Colonic mucosa (tissue), 4 donors: ENCODE data around the gene ADORA1. TPM values are rescaled to one million over a fixed set of nuclear protein-coding genes. Genes with fewer than 3 reads are reported as not detected.

Experiments used
- DNase-seq: peaks from one replicate; pipeline ENCODE4 v3.0.0-alpha.2; 2020
- H3K27ac ChIP-seq: fragments of 200-600 bp; one replicate; pipeline ENCODE4 v1.8.0; 2021
- H3K27me3 ChIP-seq: fragments of 200-600 bp; one replicate; pipeline ENCODE4 v1.8.0; 2021
- H3K36me3 ChIP-seq: fragments of 200-600 bp; one replicate; pipeline ENCODE4 v1.8.0; 2021
- H3K4me1 ChIP-seq: fragments of 200-600 bp; one replicate; pipeline ENCODE4 v1.8.0; 2021; ENCODE audit warnings: mild to moderate bottlenecking
- H3K4me3 ChIP-seq: fragments of 200-600 bp; one replicate; pipeline ENCODE4 v1.8.0; 2021
- H3K9ac ChIP-seq, 2 donors: one replicate each; pipeline ENCODE4 v1.7.0; 2013; ENCODE audit warnings: control low read depth in 2 of 2, low read depth in 2 of 2, low read length in 2 of 2
- H3K9me3 ChIP-seq: fragments of 200-600 bp; one replicate; pipeline ENCODE4 v1.8.0; 2021
- CTCF ChIP-seq: fragments of 200-600 bp; IDR thresholded peaks from one replicate; pipeline ENCODE4 v1.8.0; 2022; ENCODE audit warnings: antibody characterized with exemption, mild to moderate bottlenecking
- intact Hi-C: fragments of 100-400 bp; cut with DNase I; formaldehyde crosslinking; loops from one replicate; pipeline ENCODE4 v1.14.1; 2022
- total RNA-seq, 2 donors: library from RNA; stranded (reverse); fragmentation: NEBNext Ultra II Directional in 1 of 2; extraction: Animal tissue kit (Norgen Biotek cat#: 25700) in 1 of 2; gene quantifications; one replicate each; pipeline ENCODE4 v1.2.1, GENCODE V29; 2021
- donor health status: healthy.
- donor health status: DM: no; HTN: no; CAD: no.
- donor health status: DM: no; HTN: no; CAD: no.

The ADORA1 gene
- total RNA-seq, 2 donors from 2014 or later, result 0.42 to 1.6 TPM

DNA sequence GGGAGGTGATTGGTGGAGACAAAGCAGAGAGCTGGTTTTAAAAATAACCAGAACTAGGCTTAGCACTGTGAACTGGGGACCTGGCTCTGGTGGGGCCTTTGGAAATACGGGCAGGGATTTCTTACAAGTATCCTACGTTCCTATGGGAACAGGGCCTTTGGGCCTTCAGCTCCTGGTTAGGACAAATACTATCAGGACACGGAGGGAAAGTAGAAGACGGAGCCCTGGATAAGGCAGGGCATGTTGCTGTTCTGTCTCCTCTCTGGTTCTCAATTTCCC, 36.4 kb upstream of the ADORA1 start:
- H3K9me3 ChIP-seq, result no peaks in the 10 kb centered on the region
- H3K4me1 ChIP-seq, result no peaks in the 10 kb centered on the region
- H3K36me3 ChIP-seq, result no peaks in the 10 kb centered on the region
- H3K4me3 ChIP-seq, result no peak overlapping the region
- no peak for TF ChIP-seq CTCF
- no peaks in the 10 kb centered on the region for H3K27me3 ChIP-seq
- no peak for DNase-seq
- H3K9ac ChIP-seq, result no peak overlapping the region
- no peak overlapping the region for H3K27ac ChIP-seq
- intact Hi-C loops, result no loop called here

- TF ChIP-seq CTCF, result no peak
- Histone ChIP-seq H3K27ac (no peak overlapping the region), H3K9ac (no peak overlapping the region), H3K9me3 (no peaks in the 10 kb centered on the region), H3K4me3 (no peak overlapping the region), H3K4me1 (no peaks in the 10 kb centered on the region), H3K27me3 (no peaks in the 10 kb centered on the region), H3K36me3 (no peaks in the 10 kb centered on the region)
- no peak for DNase-seq
- intact Hi-C loops, result no loop called here
These were observed 35.7 kb upstream of the ADORA1 start for GRCh38 chr1:203091761-203092330.

GRCh38 chr1:203093754-203094410, 33.6 kb upstream of the ADORA1 start:
- Histone ChIP-seq H3K36me3 (no peaks in the 10 kb centered on the region), H3K9me3 (no peaks in the 10 kb centered on the region), H3K4me1 (no peaks in the 10 kb centered on the region), H3K27ac (no peak overlapping the region), H3K27me3 (no peaks in the 10 kb centered on the region), H3K4me3 (no peak overlapping the region), H3K9ac (no peak overlapping the region)
- intact Hi-C loops, result no loop called here
- DNase-seq, result no peak
- TF ChIP-seq CTCF, result no peak

GRCh38 chr1:203095061-203095690, 32.4 kb upstream of the ADORA1 start:
- Histone ChIP-seq H3K36me3 (no peaks in the 10 kb centered on the region), H3K27ac (no peak overlapping the region), H3K4me1 (no peaks in the 10 kb centered on the region), H3K9ac (no peak overlapping the region), H3K4me3 (no peak overlapping the region), H3K9me3 (no peaks in the 10 kb centered on the region), H3K27me3 (no peaks in the 10 kb centered on the region)
- intact Hi-C loops, result no loop called here
- DNase-seq, result no peak
- TF ChIP-seq CTCF, result no peak

DNA sequence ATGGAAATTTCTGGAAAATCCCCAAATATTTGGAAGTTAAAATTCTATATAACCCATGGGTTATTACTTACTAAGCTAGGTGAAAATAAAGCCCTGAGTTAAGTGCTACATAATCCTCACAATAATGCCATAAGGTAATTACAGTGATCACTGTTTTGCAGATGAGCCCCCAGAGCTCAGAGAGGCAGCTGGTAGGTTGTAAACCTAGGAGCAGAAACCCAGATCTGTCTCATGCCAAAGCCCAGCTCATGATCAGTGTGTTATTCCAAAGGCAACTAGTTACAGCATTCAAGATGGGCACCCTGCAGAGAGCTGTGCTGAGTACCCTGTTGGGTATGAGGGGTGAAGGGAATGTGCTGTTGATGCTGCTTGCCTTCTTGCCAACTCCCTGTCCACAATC, 31.0 kb upstream of the ADORA1 start:
- Histone ChIP-seq H3K27me3 (no peaks in the 10 kb centered on the region), H3K27ac (no peak overlapping the region), H3K9ac (no peak overlapping the region), H3K4me3 (no peak overlapping the region), H3K9me3 (no peaks in the 10 kb centered on the region), H3K4me1 (no peaks in the 10 kb centered on the region), H3K36me3 (no peaks in the 10 kb centered on the region)
- DNase-seq, result no peak
- intact Hi-C loops, result no loop called here
- no peak for TF ChIP-seq CTCF
